ENCODE results near the gene KLHL21. TPM values are rescaled to one million over a fixed set of nuclear protein-coding genes. Genes with fewer than 3 reads are reported as not detected.
"Not testable (repeated sequence)": the region's sequence is repeated elsewhere in the genome, so short reads cannot be mapped to it uniquely, and the experiment has no call there.

The KLHL21 gene, protein sequence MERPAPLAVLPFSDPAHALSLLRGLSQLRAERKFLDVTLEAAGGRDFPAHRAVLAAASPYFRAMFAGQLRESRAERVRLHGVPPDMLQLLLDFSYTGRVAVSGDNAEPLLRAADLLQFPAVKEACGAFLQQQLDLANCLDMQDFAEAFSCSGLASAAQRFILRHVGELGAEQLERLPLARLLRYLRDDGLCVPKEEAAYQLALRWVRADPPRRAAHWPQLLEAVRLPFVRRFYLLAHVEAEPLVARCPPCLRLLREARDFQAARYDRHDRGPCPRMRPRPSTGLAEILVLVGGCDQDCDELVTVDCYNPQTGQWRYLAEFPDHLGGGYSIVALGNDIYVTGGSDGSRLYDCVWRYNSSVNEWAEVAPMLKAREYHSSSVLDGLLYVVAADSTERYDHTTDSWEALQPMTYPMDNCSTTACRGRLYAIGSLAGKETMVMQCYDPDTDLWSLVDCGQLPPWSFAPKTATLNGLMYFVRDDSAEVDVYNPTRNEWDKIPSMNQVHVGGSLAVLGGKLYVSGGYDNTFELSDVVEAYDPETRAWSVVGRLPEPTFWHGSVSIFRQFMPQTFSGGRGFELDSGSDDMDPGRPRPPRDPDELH
- total RNA-seq, result 26.1 and 26.8 TPM in 2 replicates

DNA sequence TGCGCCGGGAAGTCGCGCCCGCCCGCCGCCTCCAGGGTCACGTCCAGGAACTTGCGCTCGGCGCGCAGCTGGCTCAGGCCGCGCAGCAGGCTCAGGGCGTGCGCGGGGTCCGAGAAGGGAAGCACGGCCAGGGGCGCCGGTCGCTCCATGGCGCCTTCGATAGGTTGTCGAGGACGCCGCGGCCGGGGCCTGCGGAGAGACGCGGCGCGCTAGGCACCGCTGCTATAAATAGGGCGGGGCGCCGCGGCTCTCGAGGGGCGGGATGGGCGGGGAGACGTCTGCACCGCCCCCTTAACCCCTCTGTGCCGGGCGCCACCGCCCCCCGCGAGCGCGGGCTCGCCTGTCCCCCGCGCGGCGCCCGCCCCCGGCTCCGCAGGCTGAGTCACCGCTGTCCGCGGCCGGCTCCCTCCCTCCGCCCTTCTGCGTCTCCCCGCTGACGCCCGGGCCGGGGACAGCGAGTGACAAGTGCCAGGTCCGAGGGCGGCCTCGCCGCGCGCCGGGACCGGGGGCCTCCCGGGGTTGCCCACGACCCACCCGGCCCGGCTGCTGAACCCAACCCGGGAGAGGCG is at the start of gene KLHL21:
Gene KLHL21 (minus strand): TSS at position 201 of the 569 bp plus-strand sequence. CDS start 52 bp downstream, at position 149.
- Mint-ChIP-seq H3K4me3 (peak within 1 kb of the TSS; percentile 95), H3K9me3 (no peaks in the 10 kb centered on the region), H3K36me3 (ENCODE audit: low read depth) (peaks cover 19% of the 10 kb centered on the region), H3K27me3 (peaks cover 4% of the 10 kb centered on the region), H3K27ac (peak within 1 kb of the TSS; percentile 95), H3K4me1 (peaks cover 26% of the 10 kb centered on the region)
- peak; percentile 94 for DNase-seq
- intact Hi-C loops (cut with micrococcal nuclease), result loop anchor here (1.0 to 5.0 kb wide), 5 partner anchors 11 to 395 kb away; partner anchors contain the start of genes CAMTA1, PHF13 and RNF207

DNA sequence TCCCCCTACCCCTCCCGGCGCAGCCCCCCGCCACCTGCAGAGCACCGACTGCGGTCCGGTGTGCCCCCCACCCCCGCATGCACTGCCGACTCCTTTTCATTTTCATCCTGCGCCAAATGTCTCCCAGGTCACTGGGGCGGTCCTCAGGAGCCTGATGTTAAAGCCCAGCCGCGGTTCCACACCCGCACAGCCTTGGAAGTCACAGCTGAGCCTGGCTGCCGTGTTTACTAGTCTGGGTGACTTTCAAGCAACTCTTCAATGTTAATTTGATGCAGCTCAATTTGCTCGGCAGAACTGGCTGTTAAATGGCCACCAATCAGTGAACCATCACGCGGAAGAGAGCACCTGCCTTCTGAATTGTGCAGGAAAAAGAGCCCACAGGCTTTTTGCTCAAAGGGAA is 49.2 kb upstream of the KLHL21 start:
- no peaks in the 10 kb centered on the region for H3K27me3 Mint-ChIP-seq
- peaks cover 3% of the 10 kb centered on the region for H3K4me1 Mint-ChIP-seq
- no peak overlapping the region for H3K27ac Mint-ChIP-seq
- DNase-seq, result no peak
- peaks cover 14% of the 10 kb centered on the region for H3K36me3 Mint-ChIP-seq (ENCODE audit: low read depth)
- H3K9me3 Mint-ChIP-seq, result no peaks in the 10 kb centered on the region
- intact Hi-C loops (cut with micrococcal nuclease), result no loop called here
- H3K4me3 Mint-ChIP-seq, result no peak overlapping the region

DNA sequence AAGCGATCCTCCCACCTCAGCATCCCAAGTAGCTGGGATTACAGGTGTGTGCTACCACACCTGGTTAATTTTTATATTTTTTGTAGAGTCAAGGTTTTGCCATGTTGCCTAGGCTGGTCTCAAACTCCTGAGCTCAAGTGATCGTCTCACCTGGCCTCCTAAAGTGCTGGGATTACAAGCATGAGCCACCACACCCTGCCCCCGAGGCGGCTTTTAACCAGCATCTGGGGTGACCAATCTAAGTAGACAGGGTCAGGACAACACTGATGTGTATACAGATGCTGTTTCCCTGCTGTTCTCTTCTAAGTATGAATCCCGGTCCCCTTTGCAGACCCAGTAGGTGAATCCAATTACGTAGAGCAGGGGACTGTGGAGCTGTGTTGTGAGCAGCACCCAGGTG is 45.9 kb upstream of the KLHL21 start:
- no peaks in the 10 kb centered on the region for H3K27me3 Mint-ChIP-seq
- no peak for DNase-seq
- intact Hi-C loops (cut with micrococcal nuclease), result no loop called here
- no peaks in the 10 kb centered on the region for H3K9me3 Mint-ChIP-seq
- H3K27ac Mint-ChIP-seq, result no peak overlapping the region
- peaks cover 20% of the 10 kb centered on the region for H3K36me3 Mint-ChIP-seq (ENCODE audit: low read depth)
- H3K4me1 Mint-ChIP-seq, result peaks cover 2% of the 10 kb centered on the region
- no peak overlapping the region for H3K4me3 Mint-ChIP-seq

DNA sequence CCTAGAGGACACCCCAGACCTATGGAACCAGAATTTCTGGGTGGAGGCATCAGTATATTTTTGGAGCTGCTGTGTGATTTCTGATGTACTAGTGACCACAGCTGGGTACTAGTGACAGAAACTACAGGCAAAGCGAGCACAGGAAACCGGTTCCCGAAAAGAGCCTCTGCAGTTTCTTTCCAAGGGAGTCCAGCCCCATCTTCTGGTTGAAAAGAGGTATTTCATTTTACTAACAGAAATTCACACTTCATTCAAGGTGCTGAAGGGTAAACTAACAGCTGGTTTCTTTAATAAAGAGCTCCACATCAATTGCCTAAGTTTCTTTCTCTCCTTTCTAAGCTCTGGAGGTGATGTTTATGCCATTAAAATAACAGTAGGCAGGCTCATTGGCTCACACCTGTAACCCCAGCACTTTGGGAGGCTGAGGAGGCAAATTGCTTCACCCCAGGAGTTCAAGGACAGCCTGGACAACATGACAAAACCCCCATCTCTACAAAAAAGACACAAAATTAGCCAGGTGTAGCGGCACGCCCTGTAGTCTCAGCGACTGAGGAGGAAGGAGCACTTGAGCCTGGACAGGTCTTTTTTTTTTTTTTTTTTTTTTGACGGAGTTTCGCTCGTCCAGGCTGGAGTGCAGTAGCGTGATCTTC is 44.0 kb upstream of the KLHL21 start:
- H3K27ac Mint-ChIP-seq, result no peak overlapping the region
- no peaks in the 10 kb centered on the region for H3K9me3 Mint-ChIP-seq

DNA sequence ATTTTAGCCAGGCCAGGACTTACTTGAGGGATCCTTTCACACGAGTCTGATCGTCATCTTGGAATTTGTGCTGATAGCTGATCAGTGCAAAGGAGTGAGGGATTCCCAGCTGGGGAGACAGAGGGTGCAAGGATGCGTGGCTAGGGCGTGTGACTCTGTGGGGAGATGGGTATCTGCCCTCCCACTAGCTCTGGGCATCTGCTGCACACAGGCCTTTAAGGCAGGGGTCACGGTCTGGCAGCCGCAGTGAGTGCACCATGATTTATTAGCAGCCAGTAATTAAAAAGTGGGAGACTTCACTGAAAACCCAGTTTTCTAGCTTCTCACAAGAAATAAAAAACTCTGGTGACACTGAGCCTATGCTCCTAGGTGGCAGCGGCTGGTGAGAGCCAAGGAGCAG is 42.3 kb upstream of the KLHL21 start:
- intact Hi-C loops (cut with micrococcal nuclease), result no loop called here
- Mint-ChIP-seq H3K27me3 (no peaks in the 10 kb centered on the region), H3K4me3 (no peak overlapping the region), H3K36me3 (ENCODE audit: low read depth) (peaks cover 23% of the 10 kb centered on the region), H3K4me1 (peaks cover 2% of the 10 kb centered on the region), H3K9me3 (no peaks in the 10 kb centered on the region), H3K27ac (no peak overlapping the region)
- no peak for DNase-seq

More for the DNA sequence above, 44.0 kb upstream of the KLHL21 start:
- no peaks in the 10 kb centered on the region for H3K27me3 Mint-ChIP-seq
- peaks cover 22% of the 10 kb centered on the region for H3K36me3 Mint-ChIP-seq (ENCODE audit: low read depth)
- peak; percentile 78 for DNase-seq
- H3K4me3 Mint-ChIP-seq, result no peak overlapping the region
- intact Hi-C loops (cut with micrococcal nuclease), result loop anchor here (1.0 kb wide), 3 partner anchors 92 to 160 kb away; partner anchors contain the start of gene NOL9
- H3K4me1 Mint-ChIP-seq, result peaks cover 2% of the 10 kb centered on the region

DNA sequence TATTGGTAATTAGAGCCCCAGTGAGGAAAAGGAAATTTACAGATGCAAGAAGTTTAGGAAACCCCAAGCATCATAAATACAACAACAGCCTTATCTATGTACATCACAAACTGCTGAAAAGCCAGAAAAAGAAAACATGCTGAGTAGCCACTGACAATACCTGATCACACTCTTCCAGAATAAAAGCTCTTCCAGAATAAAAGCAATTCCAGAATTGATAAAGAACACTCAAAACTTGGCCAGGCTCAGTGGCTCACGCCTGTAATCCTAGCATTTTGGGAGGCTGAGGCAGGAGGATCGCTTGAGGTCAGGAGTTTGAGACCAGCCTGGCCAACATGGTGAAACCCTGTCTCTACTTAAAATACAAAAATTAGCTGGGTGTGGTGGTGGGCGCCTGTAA is 38.2 kb upstream of the KLHL21 start:
- H3K27me3 Mint-ChIP-seq; H3K4me3 Mint-ChIP-seq; intact Hi-C loops (cut with micrococcal nuclease); H3K4me1 Mint-ChIP-seq; DNase-seq; H3K27ac Mint-ChIP-seq; H3K9me3 Mint-ChIP-seq: not testable (repeated sequence)
- H3K36me3 Mint-ChIP-seq (ENCODE audit: low read depth), result peaks cover 34% of the 10 kb centered on the region

DNA sequence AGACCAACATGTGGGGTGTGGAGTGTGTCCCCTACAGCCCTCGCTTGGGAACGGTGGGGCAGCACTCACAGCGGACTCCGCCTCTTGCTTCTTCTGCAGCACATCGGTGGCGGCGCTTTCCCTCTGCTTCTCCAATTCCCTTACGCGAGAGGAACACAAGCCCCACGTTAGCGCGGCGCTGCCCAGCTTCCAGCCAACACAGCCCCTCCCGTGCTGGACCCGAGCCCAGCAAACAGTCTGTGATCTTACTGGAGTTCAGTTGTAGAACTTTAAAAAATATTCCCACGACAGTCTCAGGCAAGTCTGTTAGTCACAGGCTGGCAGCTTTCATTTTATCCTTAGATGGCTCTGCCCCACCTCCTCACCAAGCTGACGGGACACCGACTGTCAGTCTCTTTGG is 35.6 kb upstream of the KLHL21 start:
- no peak overlapping the region for H3K27ac Mint-ChIP-seq
- H3K9me3 Mint-ChIP-seq, result no peaks in the 10 kb centered on the region
- no peak overlapping the region for H3K4me3 Mint-ChIP-seq
- DNase-seq, result no peak
- no peaks in the 10 kb centered on the region for H3K27me3 Mint-ChIP-seq
- no peaks in the 10 kb centered on the region for H3K4me1 Mint-ChIP-seq
- intact Hi-C loops (cut with micrococcal nuclease), result no loop called here
- H3K36me3 Mint-ChIP-seq (ENCODE audit: low read depth), result peaks cover 36% of the 10 kb centered on the region

DNA sequence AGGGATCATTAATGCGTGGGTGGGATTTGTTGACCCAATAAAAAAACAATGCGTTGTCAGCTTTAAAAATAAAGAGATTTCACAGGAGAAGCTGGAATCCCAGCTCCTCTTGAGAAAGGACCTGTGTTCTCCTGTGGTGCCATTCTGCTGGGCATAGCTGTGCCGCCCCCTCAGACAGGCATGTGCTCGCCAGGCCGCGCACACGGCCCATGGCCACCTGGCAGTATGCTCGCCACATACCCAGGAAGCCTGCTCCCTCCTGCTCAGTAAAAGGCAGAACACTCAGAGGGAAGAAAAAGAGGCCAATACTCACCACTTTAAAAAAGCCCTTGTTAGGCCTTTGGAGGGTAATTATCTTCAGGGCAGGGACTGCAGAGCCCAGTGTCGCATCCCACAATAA is 35.1 kb upstream of the KLHL21 start:
- Mint-ChIP-seq H3K36me3 (ENCODE audit: low read depth) (peaks cover 37% of the 10 kb centered on the region), H3K4me3 (no peak overlapping the region), H3K27ac (no peak overlapping the region), H3K4me1 (no peaks in the 10 kb centered on the region), H3K27me3 (no peaks in the 10 kb centered on the region), H3K9me3 (no peaks in the 10 kb centered on the region)
- DNase-seq, result no peak
- intact Hi-C loops (cut with micrococcal nuclease), result no loop called here

DNA sequence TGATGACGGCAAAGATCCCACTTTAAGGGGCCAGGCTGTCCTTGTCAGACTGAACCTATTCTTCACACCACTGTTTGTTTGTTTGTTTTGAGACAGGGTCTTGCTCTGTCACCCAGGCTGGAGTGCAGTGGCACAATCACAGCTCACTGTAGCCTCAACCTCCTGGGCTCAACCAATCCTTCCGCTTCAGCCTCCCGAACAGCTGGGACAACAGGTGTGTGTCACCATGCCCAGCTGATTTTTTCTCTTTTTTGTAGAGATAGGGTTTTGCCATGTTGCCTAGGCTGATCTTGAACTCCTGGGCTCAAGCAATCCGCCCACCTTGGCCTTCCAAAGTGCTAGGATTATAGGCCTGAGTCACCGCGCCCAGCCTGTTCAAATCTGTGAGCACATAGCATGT is 34.1 kb upstream of the KLHL21 start:
- intact Hi-C loops (cut with micrococcal nuclease); H3K4me1 Mint-ChIP-seq; DNase-seq; H3K9me3 Mint-ChIP-seq; H3K27ac Mint-ChIP-seq; H3K27me3 Mint-ChIP-seq; H3K4me3 Mint-ChIP-seq: not testable (repeated sequence)
- peaks cover 35% of the 10 kb centered on the region for H3K36me3 Mint-ChIP-seq (ENCODE audit: low read depth)

DNA sequence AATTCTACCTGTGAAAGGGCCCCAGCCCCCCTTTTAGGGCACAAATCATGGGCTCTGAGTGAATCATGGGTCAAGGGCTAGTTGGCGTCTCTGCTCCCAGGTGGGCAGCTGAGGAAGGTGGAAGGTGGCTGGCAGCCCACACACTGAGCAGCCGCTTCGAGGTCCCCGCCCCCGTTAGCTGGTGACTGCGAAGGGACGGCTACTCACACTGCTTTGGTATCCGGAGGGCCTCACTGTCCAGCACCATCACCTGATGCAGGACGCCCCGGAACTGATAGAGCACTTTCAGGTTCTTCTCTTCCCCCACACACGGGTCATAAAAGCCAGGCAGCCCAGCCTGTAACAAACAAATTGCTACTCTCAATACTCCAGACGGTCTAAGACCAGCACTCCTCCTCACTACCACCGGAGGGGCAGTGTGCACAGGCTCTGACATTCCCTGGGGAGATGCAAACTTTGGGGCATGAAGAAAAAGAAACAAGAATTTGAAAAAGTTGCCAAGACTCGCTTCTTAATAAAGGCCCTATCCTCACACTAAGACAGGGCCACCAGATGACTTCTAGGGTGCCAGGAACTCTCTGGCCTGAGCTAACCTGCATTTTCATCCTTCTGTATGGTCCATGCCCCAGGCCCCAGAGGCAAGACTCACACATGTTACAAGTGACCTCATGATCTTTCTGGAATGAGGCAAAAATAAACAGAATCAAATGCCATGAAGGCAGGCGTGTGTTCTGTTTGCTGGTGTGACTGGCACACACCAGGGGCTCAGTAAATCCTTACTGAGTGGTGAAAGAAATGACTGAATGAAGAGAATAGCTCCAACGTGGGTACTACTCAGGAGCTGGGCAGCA is 33.5 kb upstream of the KLHL21 start:
- H3K36me3 Mint-ChIP-seq (ENCODE audit: low read depth), result peaks cover 32% of the 10 kb centered on the region
- H3K4me3 Mint-ChIP-seq, result no peak overlapping the region
- DNase-seq, result no peak
- H3K9me3 Mint-ChIP-seq, result no peaks in the 10 kb centered on the region
- intact Hi-C loops (cut with micrococcal nuclease), result no loop called here
- no peaks in the 10 kb centered on the region for H3K27me3 Mint-ChIP-seq
- H3K4me1 Mint-ChIP-seq, result no peaks in the 10 kb centered on the region
- peak overlapping the region; percentile 45 for H3K27ac Mint-ChIP-seq

DNA sequence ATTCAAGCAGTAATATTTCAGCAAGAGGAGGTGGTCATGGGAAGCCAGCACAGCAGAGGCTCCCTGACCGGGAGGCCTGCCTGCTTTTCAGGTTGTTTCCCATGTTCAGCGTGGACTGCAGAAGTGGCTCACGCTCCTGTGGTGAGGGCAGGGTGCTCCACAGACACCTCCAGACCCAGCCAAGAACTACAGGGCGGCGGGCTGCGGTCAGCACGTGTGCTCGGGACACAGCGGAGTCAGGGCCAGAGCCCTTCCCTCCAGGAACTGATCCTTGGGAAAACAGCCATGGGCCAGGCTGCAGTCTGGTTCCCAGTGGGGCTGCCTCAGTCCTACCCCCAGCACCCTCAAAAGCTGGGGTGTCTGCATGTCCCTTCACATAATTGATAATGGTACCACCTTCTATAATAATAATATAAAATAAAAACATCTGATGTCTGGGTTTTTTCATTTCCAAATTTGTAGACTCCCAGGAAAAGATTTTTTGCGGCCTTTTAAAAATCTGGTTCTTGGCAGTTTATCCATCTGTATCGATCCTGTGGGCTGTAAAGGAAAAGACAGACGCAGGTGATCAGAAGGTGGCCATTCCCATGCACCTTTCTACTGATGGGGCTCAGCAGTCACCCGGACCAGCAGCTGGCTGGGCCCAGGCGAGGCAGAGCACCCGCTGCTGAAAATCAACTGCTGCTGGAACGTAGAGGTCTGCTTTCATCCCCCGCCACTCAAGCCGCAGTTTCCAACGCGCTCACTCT is 32.7 kb upstream of the KLHL21 start:
- H3K27ac Mint-ChIP-seq, result no peak overlapping the region
- no peak overlapping the region for H3K4me3 Mint-ChIP-seq
- H3K4me1 Mint-ChIP-seq, result no peaks in the 10 kb centered on the region
- no peak for DNase-seq
- no peaks in the 10 kb centered on the region for H3K27me3 Mint-ChIP-seq
- intact Hi-C loops (cut with micrococcal nuclease), result no loop called here
- no peaks in the 10 kb centered on the region for H3K9me3 Mint-ChIP-seq
- H3K36me3 Mint-ChIP-seq (ENCODE audit: low read depth), result peaks cover 33% of the 10 kb centered on the region

DNA sequence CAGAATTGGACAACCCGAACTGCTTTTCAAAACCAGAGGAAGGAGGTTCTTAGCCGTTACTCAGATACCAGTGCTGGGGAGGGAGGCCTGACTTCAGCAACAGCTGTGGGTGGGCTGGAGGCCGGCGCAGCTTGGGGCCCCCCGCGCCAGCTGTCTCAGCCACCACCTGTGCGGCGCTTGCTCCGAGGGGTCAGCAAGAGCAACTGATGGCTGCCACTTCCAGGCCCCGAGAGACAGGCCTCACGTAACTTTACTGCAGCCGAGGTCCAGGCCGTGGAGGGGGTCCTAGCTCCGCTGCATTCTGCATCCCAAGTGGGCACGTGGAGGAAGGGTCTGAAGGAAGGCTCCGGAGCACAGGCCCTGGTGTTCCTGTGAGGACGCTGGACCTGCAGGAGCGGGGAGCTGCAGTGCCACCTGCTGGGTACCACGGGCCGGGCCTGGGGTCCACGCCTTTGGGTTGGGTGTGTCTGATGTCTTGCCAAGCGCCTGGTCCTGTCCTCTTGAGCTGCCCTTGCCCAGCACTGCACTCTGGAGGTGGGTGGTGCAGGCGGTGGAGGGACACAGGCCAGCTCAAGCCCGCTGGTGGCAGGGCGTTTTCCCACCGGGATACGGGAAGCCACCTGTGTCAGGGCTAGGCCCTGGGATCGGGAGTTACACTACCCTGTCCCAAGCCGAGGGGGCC is 31.8 kb upstream of the KLHL21 start:
- Mint-ChIP-seq H3K9me3 (no peaks in the 10 kb centered on the region), H3K36me3 (ENCODE audit: low read depth) (peaks cover 38% of the 10 kb centered on the region), H3K27me3 (no peaks in the 10 kb centered on the region), H3K4me3 (no peak overlapping the region), H3K27ac (no peak overlapping the region), H3K4me1 (peaks cover 3% of the 10 kb centered on the region)
- intact Hi-C loops (cut with micrococcal nuclease), result no loop called here
- peak; percentile 78 for DNase-seq

All from activated CD4-positive, alpha-beta T cell treated with anti-CD3 and anti-CD28 coated beads, Interleukin-2, amount 10 ng/mL, durations not matched to agents 24 days and 14 days (primary cell).